Colonic mucosa (tissue), 4 donors: ENCODE measurements around the gene PADI3. TPM values are rescaled to one million over a fixed set of nuclear protein-coding genes. Genes with fewer than 3 reads are reported as not detected.

Source experiments
- DNase-seq: peaks from one replicate; pipeline ENCODE4 v3.0.0-alpha.2; 2020
- H3K27ac ChIP-seq: fragments of 200-600 bp; one replicate; pipeline ENCODE4 v1.8.0; 2021
- H3K27me3 ChIP-seq: fragments of 200-600 bp; one replicate; pipeline ENCODE4 v1.8.0; 2021
- H3K36me3 ChIP-seq: fragments of 200-600 bp; one replicate; pipeline ENCODE4 v1.8.0; 2021
- H3K4me1 ChIP-seq: fragments of 200-600 bp; one replicate; pipeline ENCODE4 v1.8.0; 2021; ENCODE audit warnings: mild to moderate bottlenecking
- H3K4me3 ChIP-seq: fragments of 200-600 bp; one replicate; pipeline ENCODE4 v1.8.0; 2021
- H3K9ac ChIP-seq, 2 donors: one replicate each; pipeline ENCODE4 v1.7.0; 2013; ENCODE audit warnings: control low read depth in 2 of 2, low read depth in 2 of 2, low read length in 2 of 2
- H3K9me3 ChIP-seq: fragments of 200-600 bp; one replicate; pipeline ENCODE4 v1.8.0; 2021
- intact Hi-C: fragments of 100-400 bp; cut with DNase I; formaldehyde crosslinking; loops from one replicate; pipeline ENCODE4 v1.14.1; 2022
- total RNA-seq, 2 donors: library from RNA; stranded (reverse); fragmentation: NEBNext Ultra II Directional in 1 of 2; extraction: Animal tissue kit (Norgen Biotek cat#: 25700) in 1 of 2; gene quantifications; one replicate each; pipeline ENCODE4 v1.2.1, GENCODE V29; 2021
- TF ChIP-seq, protein P1 (sequence below): fragments of 200-600 bp; IDR thresholded peaks from one replicate; pipeline ENCODE4 v1.8.0; 2022; ENCODE audit warnings: antibody characterized with exemption, mild to moderate bottlenecking
- donor health status: healthy.
- donor health status: DM: no; HTN: no; CAD: no.
- donor health status: DM: no; HTN: no; CAD: no.

Gene PADI3
- total RNA-seq, 2 donors from 2014 or later: 0.13 TPM; not detected in 1

- Histone ChIP-seq H3K36me3 (no peaks in the 10 kb centered on the region), H3K9me3 (no peaks in the 10 kb centered on the region), H3K9ac (no peak overlapping the region), H3K27me3 (no peaks in the 10 kb centered on the region), H3K27ac (no peak overlapping the region), H3K4me3 (no peak overlapping the region), H3K4me1 (no peaks in the 10 kb centered on the region)
- intact Hi-C loops: no loop called here
- TF ChIP-seq, protein P1, sequence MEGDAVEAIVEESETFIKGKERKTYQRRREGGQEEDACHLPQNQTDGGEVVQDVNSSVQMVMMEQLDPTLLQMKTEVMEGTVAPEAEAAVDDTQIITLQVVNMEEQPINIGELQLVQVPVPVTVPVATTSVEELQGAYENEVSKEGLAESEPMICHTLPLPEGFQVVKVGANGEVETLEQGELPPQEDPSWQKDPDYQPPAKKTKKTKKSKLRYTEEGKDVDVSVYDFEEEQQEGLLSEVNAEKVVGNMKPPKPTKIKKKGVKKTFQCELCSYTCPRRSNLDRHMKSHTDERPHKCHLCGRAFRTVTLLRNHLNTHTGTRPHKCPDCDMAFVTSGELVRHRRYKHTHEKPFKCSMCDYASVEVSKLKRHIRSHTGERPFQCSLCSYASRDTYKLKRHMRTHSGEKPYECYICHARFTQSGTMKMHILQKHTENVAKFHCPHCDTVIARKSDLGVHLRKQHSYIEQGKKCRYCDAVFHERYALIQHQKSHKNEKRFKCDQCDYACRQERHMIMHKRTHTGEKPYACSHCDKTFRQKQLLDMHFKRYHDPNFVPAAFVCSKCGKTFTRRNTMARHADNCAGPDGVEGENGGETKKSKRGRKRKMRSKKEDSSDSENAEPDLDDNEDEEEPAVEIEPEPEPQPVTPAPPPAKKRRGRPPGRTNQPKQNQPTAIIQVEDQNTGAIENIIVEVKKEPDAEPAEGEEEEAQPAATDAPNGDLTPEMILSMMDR: no peak
- DNase-seq: no peak
Measured at GRCh38 chr1:17287130-17287776, 38.4 kb downstream of the PADI3 start.

DNA sequence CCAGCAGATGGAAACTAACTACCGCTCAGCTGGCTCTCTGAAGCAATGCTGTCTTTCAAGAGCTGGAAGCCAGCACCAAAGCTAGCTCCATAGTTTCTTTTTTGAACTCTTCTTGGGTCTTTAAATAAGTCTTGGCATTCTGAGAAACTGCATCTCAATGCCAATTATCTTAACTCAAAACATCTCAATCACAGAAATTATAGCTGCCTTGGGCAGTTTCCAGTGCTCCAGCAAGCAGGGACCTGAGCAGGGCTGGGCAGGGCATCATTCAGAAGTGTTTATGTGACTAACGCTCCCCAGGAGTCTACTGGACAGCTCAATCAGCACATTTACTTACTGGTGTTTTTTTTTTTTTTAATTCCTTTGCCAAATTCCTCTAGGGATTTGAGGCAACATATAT, 40.8 kb downstream of the PADI3 start:
- intact Hi-C loops: no loop called here
- no peak overlapping the region for H3K4me3 ChIP-seq
- H3K9me3 ChIP-seq: no peaks in the 10 kb centered on the region
- H3K4me1 ChIP-seq: no peaks in the 10 kb centered on the region
- H3K36me3 ChIP-seq: no peaks in the 10 kb centered on the region
- TF ChIP-seq, protein P1: no peak
- no peaks in the 10 kb centered on the region for H3K27me3 ChIP-seq
- H3K9ac ChIP-seq: no peak overlapping the region
- DNase-seq: no peak
- H3K27ac ChIP-seq: no peak overlapping the region

- Histone ChIP-seq H3K27me3 (no peaks in the 10 kb centered on the region), H3K9me3 (no peaks in the 10 kb centered on the region), H3K4me3 (no peak overlapping the region), H3K36me3 (no peaks in the 10 kb centered on the region), H3K4me1 (no peaks in the 10 kb centered on the region), H3K9ac (no peak overlapping the region), H3K27ac (no peak overlapping the region)
- no peak for DNase-seq
- TF ChIP-seq, protein P1: no peak
- intact Hi-C loops: no loop called here
Measured at GRCh38 chr1:17290553-17290952, 41.7 kb downstream of the PADI3 start.

DNA sequence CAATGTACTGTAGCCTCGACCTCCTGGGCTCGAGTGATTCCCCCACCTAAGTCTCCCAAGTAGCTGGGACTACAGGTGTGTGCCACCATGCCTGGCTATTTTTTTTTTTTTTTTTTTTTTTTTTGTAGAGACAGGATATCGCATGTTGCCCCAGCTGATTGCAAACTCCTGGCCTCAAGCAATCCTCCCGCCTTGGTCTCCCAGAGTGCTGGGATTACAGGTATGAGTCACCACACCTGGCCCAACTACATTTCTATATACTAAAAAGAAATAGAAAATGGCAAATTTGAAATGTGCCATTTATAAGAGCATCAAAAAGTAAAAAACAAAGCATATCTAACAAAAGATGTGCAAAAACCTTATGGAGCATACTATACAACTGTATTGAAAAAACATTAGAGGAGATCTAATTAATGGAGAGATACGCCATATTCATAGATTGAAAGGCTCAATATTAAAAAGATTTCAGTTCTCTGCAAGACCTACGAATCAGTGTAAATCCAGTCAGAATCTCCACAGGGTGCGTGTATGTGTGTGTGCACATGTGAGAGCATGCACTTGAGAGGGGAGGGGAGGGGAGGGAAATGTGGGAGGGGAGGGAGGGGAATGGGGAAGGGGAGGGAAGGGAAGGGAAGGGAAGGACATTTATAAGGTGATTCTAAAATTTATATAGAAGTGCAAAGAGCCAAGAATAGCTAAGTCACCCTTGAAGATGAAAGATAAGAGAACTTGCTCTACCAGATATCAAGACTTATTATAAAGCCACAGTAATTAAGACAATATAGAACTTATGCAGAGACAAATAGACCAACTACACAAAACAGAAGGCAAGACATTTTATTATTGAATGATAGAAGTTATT, 43.6 kb downstream of the PADI3 start:
- DNase-seq: no peak
- no peaks in the 10 kb centered on the region for H3K9me3 ChIP-seq
- intact Hi-C loops: no loop called here
- H3K36me3 ChIP-seq: no peaks in the 10 kb centered on the region
- TF ChIP-seq, protein P1: no peak
- H3K4me1 ChIP-seq: no peaks in the 10 kb centered on the region
- H3K9ac ChIP-seq: no peak overlapping the region
- H3K4me3 ChIP-seq: no peak overlapping the region
- H3K27me3 ChIP-seq: no peaks in the 10 kb centered on the region
- no peak overlapping the region for H3K27ac ChIP-seq

GRCh38 chr1:17293681-17294425, 45.0 kb downstream of the PADI3 start:
- Histone ChIP-seq H3K9ac (no peak overlapping the region), H3K36me3 (no peaks in the 10 kb centered on the region), H3K9me3 (no peaks in the 10 kb centered on the region), H3K27me3 (no peaks in the 10 kb centered on the region), H3K4me3 (no peak overlapping the region), H3K27ac (no peak overlapping the region), H3K4me1 (no peaks in the 10 kb centered on the region)
- TF ChIP-seq, protein P1: no peak
- no peak for DNase-seq
- intact Hi-C loops: no loop called here
